HPDE6-E6E7 (cell line): ENCODE measurements around the gene C1S.
"Not testable (repeated sequence)": the region's sequence is repeated elsewhere in the genome, so short reads cannot be mapped to it uniquely, and the experiment has no call there.

Experiments
- DNase-seq: peaks from one replicate; pipeline ENCODE4 v3.0.0; 2011; ENCODE audit warnings: missing footprints; ENCODE audit errors: extremely low spot score

The C1S gene

DNA sequence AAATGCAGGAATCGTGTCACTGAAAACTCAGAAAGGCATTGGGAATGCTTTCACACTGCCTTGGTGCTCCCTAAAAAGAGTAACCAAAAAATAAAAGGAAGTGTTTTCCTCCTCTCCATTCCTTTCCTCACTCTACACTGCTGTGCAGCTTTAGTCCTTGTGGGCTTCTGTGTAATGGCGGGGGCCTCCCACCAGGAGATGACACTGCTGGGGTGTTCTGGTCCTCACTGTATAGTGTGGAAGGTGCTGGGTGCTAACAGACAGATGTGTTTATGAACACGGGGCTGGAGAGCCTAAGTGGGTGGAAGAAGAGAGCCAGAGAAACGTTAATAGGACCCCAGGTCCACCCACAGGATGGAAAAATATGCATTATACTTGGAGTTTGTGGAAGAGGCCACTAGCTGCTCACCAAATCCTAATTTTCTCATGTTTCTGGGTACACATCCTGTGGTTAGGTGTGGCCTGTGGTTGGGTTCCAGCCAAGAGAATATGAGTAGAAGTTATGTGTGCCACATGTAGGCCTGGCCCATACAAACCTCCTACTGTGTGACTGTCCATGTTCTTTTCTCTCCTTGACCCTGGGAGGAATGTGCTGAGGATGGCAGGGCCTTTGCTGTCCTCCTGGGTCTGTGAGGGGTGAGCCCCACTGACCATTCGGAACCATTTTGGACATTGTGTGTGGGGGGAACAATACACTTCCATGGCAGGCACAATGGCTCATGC lies 14.0 kb upstream of the C1S start:
- no peak for DNase-seq

DNA sequence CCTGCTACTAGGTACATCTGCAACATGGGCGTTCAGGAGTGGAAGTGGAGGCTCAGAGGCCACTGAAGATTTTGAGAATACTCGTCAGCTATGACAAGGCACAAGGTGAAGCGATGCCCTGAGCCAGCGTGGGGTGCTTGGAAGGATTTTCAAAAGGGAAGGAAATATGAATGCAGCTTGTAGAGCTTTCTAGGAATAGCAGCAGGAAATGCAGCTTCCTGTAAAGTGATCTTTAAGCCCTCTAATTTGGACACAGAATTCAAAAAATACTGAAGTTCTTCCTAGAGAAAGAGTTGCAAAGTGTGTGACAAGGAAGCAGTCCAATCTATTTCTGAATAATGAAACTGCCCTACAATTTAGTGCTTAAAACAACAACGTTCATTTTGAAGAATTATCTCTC lies 13.2 kb upstream of the C1S start:
- no peak for DNase-seq

DNA sequence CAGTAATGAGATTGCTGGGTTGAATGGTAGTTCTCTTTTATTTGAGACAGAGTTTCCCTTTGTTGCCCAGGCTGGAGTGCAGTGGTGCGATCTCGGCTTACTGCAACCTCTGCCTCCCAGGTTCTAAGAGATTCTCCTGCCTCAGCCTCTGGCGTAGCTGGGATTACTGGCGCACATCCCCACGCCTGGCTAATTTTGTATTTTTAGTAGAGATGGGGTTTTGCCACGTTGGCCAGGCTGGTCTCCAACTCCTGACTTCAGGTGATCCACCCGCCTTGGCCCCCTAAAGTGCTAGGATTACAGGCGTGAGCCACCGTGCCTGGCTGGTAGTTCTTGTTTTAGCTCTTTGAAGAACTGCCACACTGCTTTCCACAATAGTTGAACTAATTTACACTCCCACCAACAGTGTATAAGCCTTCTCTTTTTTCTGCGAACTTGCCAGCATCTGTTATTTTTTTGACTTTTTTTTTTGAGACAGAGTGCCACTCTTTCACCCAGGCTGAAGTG lies 11.0 kb upstream of the C1S start:
- not testable (repeated sequence) for DNase-seq

DNA sequence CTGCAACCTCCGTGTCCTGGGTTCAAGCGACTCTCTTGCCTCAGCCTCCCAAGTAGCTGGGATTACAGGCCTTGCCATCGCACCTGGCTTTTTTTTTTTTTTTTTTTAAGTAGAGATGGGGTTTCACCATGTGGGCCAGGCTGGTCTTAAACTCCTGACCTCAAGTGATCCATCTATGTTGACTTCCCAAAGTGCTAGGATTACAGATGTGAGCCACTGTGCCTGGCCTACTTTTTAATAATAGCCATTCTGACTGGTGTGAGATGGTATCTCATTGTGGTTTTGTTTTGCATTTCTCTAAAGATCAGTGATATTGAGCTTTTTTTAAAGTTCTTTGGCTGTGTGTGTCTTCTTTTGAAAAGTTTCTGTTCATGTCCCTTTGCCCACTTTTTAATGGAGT lies 10.5 kb upstream of the C1S start:
- not testable (repeated sequence) for DNase-seq

DNA sequence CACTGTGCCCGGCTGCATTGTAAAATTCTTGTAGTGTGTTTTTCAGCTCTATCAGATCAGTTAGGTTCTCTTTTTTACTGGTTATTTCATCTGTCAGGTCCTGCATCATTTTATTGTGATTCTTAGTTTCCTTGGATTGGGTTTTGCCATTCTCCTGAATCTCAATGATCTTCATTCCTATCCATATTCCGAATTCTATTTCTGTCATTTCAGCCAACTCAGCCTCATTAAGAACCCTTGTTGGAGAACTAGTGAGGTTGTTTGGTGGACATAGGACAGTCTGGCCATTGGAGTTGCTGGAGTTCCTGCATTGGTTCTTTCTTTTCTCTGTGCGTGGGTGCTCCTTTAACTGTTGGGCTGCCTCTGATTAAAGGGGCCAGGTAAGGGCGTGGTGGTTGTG lies 5.6 kb upstream of the C1S start:
- no peak for DNase-seq

DNA sequence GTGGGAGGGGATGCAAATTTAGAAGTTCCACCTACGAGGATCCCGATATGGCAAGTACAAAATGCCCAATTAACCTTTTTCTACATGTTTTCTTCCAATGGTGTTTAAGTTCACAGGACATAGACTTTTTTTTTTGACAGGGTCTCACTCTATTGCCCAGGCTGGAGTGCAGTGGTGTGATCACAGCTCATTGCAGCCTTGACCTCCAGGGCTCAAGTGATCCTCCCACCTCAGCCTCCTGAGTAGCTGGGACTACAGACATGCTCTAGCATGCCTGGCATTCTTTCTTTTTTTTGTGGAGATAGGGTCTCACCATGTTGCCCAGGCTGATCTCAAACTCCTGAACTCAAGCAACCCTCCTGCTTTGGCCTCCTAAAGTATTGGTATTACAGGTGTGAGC lies 4.8 kb upstream of the C1S start:
- DNase-seq = not testable (repeated sequence)

DNA sequence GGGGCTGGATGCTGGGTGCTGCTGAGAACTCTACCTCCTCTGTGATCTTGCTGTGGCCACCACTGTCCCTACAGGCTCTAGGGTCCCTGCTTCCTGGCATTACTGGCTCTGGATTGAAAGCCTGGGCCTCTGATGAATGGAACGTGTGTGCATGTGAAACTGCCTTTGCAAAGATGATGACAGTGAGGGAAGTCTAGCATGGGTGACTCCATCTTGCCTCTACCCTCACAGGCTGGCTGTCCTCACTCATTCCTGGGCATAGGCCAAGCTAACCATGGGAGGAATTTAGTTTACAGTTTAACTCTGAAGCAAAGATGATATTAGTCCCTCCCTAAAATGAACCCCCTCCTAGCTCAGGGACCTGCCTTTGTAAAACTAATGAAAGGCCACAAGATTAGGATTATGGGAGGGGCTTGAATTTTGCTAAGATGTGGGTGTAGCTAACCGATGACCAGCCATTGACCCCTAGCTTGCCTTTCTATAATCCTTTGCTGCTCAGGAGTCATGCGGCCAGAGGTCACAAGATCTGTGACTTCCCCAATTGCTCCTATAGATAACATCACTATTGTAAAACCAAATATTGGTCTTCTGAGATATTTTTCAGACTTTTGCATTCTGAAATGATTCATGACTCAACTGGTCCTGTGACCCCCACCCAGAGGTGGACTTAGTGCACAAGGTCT lies 2.2 kb upstream of the C1S start:
- DNase-seq = no peak

DNA sequence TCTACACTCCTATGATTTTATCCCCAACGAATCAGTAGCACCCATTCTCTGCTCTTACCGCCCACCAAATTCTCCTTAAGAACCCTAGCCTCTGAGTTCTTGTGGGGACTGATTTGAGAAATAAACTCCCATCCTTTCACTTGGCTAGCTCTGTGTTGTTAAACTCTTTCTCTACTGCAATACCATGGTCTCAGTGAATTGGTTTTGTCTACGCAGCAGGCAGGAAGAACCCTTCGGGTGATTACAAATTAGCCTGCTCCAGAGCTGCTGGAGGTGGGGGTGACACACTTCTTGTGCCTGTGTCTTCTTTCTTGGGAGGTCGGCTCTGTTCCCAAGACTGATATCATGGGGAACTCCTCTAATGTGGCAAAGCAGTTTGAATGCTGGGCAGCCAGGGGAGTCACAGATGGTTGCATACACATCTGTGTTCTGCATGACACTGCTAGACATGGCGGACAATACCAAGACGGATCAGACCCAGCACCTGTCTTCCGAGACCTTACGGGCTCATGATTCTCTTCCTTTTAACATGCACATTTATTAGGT lies 1.6 kb upstream of the C1S start:
- DNase-seq = no peak

DNA sequence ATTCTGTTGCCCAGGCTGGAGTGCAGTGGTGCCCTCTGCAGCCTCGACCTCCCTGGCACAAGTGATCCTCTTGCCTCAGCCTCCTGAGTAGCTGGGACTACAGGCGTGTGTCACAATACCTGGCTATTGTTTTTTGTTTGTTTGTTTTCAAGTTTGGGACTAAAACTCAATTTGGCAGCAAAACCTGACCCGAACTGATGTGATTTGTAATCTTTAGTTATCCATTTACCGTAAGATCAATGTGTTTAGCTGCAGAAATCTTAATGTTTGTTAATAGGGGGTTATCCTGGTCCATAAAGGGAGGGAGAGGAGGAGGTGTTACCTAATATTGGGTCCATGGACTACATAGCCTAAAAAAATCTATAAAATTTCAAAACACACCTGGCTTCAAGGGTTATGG lies 738 bp upstream of the C1S start:
- no peak for DNase-seq

DNA sequence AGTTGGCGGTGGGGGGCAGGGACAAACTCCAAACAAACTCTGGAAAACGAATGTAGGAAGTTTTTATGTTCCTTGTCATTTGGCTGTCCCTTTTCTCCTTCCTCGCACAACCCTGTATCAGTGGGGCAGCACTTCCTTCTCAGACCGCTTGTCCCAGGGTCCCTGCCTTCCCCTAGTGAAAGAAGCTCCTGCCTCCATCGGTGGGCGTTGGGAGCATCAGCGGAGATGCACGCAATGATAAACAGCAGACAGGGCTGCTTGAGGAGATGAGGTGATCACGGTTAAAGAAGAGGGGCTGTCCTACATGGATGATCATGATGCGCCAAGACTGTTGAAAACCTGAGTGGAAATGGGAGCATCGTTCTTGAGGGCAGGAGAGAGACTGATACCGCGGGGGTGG lies 620 bp downstream of the C1S start:
- DNase-seq = no peak

DNA sequence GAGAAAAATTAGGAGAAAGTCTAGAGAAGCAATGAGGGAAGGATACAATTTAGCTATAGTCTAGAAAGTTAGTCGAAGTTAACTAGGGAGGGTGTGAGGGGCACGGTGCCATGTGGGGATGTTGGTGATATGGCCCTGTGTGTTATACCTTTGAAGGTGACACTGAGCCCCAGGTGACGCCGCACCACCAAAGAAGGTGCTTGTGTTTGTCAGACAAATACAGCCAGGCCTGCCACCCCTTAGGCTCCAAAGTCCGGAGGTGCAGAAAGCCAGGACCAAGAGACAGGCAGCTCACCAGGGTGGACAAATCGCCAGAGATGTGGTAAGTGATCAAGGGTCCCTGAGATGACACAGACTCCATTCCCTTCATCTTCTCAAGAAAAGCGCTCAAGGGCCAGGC lies 1.1 kb downstream of the C1S start:
- no peak for DNase-seq

DNA sequence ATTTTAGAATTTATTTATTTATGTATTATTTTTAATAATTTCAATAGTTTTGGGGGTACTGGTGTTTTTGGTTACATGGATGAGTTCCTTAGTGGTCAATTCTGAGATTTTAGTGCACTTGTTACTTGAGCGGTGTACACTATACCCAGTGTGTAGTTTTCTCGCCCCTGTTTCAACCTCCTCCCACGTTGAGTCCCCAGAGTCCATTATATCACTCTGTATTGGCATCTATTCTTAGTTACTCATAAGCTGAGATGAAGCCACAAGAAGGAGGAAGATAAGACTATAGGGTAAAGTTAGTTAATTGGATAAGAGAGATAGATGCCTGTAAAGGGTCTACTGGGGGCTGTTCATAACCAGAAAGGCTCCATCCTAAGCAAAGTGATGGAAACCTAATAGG lies 4.0 kb downstream of the C1S start:
- DNase-seq = no peak

DNA sequence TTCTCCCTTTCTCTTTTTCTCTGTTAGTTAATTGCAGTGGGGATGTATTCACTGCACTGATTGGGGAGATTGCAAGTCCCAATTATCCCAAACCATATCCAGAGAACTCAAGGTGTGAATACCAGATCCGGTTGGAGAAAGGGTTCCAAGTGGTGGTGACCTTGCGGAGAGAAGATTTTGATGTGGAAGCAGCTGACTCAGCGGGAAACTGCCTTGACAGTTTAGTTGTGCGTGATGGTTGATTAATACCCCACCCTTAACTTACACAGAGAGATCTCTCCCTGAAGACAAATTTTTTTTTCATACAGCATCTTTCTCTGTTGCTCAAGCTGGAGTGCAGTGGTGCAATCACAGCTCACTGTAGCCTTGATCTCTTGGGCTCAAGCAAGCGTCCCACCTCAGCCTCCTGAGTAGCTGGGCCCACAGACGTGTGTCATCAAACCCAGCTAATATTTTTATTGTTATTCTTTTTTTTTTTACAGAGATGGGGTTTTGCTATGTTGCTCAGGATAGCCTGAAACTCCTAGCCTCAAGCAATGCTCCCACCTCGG lies 4.6 kb downstream of the C1S start:
- no peak for DNase-seq

DNA sequence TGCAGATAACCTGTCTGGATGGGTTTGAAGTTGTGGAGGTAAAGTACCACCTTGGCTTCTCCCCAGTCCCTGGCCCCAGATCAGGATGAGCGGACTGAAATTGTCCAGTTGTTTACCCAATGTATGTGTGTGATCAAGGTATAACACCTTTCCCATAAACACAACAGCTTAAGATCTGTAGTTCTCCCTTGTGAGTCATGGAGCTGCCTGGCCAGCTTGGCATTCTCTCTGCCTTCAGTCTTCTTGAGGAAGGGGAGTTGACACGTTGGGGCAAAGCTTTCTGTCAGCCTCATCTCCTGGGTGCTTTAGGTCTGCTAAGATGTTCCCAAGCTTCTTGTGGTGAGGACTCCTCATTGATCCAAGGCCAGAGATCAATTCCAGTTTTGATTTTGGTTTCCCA lies 6.1 kb downstream of the C1S start:
- DNase-seq = no peak

DNA sequence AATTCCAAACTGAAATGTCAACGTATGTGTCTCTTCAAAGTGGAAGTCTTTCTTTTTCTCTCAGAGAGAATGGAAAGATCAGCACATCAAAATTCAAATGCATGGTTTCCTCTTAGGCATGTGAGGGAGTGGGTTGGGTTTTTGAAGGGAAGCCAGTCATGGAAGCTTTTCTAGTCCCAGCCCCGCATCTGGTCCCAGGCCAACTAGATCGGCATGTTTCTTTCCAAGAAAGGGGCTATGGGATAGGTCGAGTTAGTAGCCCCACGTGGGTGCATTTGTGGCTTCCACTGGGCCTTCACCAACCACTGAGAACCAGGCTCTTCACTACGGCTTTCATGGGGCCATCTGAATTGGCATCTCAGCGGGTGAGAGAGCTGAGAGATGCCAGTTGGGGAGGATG lies 6.6 kb downstream of the C1S start:
- no peak for DNase-seq

DNA sequence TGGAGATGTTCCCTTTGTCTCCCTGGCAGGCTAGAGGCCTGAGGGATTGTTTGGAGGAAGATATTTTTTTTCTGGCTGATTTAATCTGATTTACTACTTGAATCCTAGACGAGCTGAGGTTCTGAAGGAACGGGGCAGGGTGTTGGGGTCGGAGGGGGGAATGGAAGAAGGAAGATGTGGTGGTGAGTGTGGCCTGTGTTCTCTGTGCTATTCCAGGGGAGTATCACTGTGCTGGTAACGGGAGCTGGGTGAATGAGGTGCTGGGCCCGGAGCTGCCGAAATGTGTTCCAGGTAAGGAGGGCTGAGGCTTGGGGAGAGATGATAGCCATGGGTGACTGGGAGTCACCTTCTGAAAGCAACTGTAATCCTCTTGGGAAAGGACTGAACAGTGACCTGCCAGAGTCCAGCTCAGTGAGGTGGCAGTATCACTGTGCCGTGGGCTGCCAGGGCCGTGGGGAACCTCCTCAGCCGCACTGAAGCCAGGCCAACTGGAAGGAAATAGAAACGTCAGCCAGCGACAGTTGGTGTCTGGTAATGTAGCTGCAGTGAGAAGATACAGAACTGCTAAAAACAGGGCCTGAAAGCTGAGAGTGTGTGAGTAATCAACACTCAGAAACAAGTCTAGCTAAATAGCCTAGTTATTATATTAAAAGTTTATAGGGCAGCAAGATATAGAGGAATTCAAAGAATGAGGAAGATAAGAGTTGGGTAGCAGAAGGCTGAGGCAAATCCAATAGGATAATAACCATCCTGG lies 7.9 kb downstream of the C1S start:
- no peak for DNase-seq

DNA sequence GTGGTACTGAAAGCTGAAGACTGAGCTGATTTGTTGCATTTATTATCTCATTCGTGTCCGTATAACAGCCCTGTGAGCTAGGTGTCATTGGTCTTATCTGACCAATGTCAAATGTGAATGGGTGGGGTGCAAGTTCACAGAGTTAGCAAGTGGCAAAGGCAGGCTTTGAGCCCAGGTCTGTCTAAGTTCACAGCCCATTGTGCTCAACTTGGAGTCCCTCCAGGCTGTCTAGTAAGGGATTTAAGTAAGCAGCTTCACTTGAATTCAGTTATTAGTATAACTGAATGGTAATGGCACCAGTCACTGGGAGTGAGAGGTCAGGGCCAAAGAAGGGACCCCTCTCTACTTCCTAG lies 8.5 kb downstream of the C1S start:
- DNase-seq = no peak

DNA sequence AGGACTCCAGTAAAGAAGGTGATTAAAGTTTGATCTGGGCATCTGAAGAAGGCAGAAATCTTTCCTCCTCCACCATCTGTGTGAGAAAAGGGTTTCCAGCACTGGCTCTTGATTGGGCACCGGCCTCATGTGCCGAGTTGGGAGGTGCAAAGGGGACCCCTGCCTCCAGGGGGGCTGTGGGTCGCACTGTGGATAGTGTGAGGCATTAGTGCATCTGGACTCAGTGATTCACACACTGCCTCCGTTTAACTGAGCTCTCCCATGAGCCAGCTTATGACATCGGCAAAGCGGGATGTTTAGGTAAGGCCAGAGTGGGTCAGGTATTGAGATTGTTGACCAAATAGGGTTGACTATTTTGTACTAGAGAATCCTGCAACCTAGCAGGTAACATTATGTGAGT lies 8.9 kb downstream of the C1S start:
- no peak for DNase-seq

DNA sequence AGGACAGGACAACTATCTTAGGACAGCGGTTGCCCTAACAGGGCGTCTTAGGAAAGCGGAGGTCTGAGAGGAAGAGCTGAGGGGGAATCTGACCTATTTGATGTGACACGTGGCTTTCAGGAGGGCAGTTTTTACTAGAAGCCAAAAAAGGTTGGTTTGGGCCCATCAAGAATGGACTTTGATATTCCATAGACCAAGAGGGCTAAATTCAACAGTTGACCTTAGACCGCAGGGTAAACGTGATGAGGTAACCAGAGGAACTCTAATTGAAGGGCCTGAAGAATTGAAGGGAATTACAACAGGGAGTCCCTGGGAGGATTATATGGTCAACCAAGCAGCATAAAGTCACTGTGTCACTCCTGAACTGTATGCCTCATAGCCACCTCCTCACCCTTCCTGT lies 11.5 kb downstream of the C1S start:
- no peak for DNase-seq

DNA sequence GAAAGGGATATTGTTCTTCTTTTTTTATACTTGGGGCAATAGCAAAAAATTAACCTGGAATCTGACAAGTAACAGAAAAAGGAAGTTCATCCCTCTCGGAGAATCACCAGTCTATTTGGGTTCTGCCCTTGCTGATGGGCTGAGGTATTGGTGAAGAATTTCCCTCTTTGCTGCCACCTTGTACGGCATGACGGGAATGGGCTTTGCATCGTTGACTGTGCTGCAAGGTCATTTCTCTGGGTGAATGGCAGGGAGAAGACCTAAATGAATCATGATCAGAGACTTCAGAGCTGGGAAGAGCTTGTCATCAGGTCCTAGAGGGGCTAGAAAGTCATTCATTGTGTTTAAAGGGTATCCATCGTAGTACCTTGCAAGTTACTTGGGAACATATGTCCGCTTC lies 12.0 kb downstream of the C1S start:
- DNase-seq = no peak

DNA sequence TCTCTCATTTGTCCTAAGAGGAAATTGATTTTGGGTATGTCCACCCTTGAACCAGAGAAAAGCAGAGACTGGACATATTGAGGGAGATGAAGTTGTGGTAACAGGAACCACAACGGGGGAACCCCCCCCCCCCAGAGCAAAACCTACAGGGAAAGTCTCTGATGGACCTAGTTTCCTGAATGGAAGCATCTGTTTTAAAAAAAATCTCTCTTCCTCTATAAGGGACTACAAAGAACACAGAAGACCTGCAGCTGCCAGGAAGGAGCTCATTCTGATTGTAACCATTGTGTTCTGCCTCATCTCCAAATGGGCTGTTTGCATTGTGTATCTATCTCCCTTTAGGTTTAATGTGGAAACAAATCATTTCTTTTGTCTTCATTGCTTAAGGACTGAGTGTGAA lies 13.4 kb downstream of the C1S start:
- DNase-seq = no peak

DNA sequence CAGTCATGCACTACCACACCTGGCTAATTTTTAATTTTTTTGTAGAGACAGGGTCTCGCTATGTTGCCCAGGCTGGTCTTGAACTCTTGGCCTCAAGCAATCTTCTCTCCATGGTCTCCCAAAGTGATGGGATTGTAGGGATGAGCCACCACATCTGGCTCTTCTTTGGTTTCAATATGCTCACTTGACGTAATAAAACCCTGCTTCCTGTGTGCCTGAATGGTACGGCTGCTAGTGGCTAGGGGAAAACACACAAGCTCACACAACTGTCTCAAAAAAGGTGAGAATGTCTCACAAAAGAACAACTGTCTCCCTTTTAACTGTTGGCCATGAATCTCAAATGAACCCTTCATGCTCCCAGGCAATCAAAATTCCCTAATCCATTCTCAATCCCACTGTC lies 15.0 kb downstream of the C1S start:
- no peak for DNase-seq
